Activated CD4-positive, alpha-beta T cell treated with anti-CD3 and anti-CD28 coated beads for 24 hours (primary cell): Measurements from ENCODE around the gene BCKDK.
"Not testable (repeated sequence)": the region's sequence is repeated elsewhere in the genome, so short reads cannot be mapped to it uniquely, and the experiment has no call there.

Experiments
- DNase-seq, 2 donors: peaks; one replicate each; pipeline ENCODE4 v3.0.0-alpha.2; 2020; ENCODE audit warnings: low read depth in 2 of 2

Gene BCKDK

DNA sequence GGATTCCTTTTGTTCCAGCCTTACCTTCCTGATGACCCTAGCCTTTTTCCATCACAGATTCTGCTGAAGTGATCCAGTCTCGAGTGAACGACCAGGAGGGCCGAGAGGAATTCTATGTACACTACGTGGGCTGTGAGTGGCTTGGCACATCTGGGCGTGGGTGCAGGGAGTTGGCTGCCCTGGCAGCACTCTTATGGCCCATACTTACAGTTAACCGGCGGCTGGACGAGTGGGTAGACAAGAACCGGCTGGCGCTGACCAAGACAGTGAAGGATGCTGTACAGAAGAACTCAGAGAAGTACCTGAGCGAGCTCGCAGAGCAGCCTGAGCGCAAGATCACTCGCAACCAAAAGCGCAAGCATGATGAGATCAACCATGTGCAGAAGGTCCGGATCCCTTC, 11.9 kb downstream of the BCKDK start:
- no peak for DNase-seq

DNA sequence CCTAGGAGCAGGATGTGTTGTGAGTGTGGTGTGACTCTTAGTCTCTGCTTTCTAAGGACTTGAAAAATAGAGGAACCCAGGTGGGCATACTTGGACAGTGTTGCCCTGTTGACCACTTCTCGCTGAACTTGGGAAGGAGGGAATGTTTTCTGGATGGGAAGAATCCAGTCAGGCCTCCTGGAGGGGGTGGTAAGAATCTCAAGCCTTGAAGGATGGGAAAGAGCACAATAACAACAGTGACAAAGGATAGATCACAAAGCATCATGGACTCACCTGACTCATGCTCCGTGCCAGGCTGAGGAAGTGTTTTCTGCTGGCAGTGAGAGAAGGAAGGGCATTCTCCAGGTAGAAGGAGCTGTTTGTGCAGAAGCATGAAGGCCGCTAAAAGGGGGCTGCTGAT, 17.7 kb downstream of the BCKDK start:
- DNase-seq = no peak

GRCh38 chr16:31127182-31127581, 19.0 kb downstream of the BCKDK start:
- DNase-seq = no peak

- DNase-seq = no peak
Measured at GRCh38 chr16:31128711-31129567, 20.8 kb downstream of the BCKDK start.

GRCh38 chr16:31129568-31130335, 21.6 kb downstream of the BCKDK start:
- DNase-seq = no peak

GRCh38 chr16:31130336-31130891, 22.2 kb downstream of the BCKDK start:
- DNase-seq = no peak

- DNase-seq = no peak
Measured at GRCh38 chr16:31130899-31131298, 22.7 kb downstream of the BCKDK start.

GRCh38 chr16:31131416-31131815, 23.2 kb downstream of the BCKDK start:
- no peak for DNase-seq

DNA sequence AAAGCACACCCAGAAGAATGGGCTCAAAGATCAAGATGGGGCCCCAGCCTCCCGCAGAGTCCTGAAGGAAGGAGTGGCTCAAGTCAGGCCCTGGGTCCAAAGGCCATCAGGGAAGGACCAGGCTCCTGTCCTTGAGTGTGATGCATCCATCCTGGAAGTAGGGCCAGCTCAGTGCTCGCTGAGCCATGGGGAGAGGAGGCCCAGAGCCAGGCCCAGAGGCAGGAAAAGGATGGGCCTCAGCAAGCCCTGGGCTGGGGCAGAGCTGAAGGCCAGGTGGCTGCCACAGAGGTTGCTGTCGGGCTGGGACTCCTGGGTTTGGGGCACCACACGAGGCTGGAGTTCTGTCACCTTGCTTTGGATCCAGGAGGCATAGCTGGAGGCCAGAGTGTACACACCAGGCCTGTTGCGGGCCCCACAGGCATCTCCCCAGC, 23.7 kb downstream of the BCKDK start:
- no peak for DNase-seq

DNA sequence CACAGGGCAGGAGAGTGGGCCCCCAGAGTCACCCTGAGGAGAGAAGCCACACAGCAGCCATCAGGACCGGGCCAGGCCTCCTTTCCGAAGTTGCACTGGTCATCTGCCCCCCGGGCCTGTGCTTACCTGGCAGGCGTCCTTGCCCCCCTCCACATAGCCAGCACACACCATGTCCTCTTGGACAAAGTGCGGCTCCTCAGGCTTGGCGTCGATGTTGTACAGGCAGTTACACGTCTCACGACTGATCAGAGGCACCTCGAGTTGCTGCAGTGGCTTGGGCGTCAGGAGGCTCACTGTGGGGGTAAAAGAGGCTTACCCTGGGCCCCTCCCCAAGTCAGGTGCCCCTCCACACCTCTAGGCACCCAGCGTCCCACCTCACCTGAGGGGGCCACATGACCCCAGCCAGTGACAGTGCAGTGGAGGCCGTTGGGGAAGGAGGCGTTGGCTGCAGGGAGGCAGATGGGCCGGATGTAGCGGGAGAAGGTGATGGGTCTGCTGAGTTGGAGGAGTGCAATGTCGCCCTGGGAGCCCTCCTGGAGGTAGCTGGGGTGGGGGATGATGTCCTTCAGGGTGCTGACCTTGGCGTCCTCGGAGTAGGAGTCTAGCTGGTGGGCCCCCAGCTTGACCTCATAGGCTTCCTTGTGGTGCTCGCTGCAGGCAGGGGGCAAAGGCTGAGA, 24.3 kb downstream of the BCKDK start:
- no peak for DNase-seq

DNA sequence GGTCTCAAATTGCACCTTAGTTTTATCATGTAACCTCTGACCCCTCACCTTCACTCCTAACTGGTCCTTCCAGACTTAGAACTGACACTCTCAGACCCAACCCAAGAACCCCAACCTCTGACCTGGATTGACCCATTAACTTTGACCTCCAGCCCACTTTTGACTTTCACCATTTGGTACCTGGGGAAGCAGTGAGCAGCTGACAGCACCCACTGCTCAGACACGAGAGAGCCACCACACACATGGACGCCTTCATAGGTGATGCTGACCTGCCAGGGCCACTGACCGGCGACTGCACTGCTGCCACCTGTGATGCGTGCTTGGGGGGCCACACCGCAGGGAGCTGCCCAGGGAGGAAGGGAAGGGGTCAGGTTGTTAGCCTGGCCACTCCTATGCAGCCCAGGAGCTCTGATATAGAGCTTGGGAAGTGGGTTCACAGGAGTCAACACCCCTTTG, 24.9 kb downstream of the BCKDK start:
- DNase-seq = no peak

GRCh38 chr16:31134091-31134571, 25.9 kb downstream of the BCKDK start:
- no peak for DNase-seq

DNA sequence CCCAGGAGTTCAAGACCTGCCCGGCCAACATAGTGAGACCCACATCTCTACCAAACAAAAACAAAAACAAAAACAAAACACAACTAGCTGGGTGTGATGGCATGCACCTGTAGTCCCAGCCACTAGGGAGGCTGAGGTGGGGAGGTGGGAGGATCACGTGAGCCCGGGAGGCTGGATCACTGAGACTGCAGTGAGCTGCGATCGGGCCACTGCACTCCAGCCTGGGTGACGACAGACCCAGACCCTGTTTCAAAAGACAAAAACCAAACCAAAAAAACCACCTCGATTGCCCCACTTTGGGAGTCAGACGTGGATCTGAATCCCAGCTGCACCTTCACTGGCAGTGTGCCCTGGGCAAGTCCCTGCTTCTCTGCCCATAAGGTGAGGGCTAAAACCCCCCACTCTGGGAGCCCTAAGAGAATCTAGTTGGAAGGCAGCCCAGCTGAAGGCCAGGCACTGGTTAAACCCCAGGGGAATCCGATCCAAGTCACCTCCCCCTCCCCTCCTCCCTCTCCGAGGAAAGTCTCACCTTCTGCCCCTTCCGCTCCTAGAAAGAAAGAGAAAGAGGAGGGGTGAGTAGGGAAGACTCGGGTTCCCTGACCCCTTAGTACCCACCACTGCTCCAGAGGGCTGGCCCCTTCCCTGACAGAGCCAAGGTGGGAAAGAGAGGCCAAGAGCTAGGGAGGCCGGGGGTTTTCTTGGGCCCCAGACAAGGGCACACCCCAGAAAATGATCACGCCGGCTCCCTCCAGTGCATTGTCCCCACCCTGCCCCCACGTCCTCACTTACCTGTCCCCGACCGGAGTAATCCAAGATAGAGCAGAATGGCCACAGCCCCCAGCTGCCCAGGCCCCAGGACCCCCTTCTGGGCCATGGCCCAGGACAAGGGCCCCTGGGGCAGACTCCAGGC, 26.7 kb downstream of the BCKDK start:
- DNase-seq = no peak

DNA sequence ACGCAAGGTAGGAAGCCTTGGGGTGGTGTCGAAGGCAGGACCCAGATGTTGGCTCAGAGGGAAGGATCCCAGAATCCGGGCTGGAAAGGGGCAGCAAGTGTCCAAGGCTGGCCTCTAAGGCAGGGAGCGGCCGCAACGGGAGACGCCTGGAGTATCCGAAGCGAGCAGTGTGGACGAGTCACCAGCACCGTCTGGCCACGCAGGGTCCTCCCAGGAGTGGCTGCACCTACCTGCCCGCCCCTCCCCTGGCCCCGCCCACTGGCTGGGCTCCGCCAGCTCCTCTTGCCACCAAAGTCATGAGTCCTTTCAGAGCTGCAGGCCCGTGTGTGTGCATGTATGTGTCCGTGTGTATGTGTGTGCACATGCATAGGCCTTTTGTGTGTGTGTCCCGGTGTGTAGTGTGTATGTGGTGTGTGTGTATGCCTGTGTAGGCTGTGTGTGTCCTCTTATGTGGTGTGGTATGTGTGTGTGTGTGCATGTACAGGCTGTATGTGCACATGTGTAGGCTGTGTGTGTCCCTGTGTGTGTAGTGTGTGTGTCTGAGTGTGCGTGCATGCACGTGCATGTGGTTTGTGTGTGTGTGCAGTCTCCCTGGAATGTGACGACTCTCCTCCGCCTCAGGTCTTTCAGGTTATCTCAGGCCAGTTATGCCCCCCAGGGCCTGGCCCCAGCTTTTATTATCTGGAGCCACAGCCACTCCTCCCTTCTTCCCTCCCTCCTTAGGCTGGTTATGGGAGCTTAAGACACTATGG, 27.5 kb downstream of the BCKDK start, which contains the start of gene PRSS8:
TSS of gene PRSS8 (minus strand) at position 193 of the 752 bp plus-strand sequence. CDS start 229 bp downstream, outside the sequence.
- DNase-seq = no peak

GRCh38 chr16:31136287-31136662, 28.1 kb downstream of the BCKDK start:
- no peak for DNase-seq

DNA sequence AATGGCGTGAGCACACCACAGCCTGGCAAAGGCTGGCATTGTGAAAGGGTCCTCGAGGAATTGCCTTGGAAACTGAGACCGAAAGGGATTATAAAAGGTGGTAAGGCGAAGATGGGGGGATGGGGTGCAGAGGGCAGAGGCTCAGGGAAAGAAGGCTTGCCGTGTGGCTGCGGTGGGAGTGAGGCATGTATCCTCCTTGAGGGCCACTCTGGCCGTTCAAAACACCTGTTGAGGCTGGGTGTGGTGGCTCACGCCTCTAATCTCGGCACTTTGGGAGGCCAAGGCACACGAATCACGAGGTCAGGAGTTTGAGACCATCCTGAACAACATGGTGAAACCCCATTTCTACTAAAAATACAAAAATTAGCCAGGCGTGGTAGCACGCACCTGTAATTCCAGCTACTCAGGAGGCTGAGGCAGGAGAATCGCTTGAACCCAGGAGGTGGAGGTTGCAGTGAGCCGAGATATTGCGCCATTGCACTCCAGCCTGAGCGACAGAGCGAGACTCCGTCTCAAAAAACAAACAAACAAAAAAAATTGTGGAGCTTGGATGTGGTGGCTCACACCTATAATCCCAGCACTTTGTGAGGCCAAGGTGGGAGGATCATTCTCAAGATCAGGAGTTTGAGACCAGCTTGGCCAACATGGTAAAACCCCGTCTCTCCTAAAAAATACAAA, 28.8 kb downstream of the BCKDK start:
- not testable (repeated sequence) for DNase-seq

DNA sequence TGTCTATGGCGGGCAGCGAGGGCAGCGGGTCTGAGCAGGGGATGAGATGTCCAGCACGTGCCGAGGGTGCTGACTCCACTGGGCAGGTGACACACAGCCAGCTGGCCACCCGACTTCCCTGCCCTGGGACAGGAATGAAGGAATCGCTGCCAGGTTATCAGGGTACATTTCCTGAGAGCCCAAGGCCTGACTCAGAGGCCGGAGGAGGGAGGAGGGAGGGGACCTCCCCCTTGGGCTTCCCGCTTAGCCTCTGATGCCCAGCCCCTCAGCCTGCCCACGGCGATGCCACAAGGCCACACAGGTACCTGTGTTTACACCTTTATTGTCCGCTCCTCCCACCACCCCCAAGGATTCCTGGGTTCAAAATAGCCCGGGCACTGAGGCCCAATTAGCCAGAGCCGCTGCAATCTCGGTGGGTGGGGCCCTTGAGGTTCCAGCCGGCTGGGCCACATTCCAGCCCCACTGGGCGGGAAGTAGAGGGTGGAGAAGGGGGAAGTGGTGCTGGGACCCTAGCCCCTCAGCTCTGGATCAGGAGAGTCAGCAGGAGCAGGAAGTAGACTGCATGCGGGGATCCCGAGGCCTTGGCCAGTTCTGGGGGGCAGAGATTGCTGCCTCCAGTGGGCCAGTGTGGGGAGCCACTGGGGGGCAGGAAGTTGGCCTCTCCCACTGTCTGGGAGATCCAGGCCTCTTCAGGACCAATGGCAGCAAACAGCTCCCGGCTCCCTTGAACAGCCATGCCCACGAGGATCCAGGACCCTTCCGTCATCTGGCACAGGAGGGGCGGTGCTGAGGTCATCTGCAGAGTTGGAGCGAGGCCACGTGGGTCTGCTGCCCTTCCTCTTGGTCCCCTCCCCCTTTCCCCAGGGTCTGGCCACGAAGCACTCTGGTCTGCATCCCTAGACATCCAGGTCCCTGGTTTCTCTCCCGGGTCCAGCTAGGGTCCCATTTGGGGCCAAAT, 30.7 kb downstream of the BCKDK start:
- no peak for DNase-seq

GRCh38 chr16:31141071-31141469, 32.9 kb downstream of the BCKDK start:
- not testable (repeated sequence) for DNase-seq
